HG02798 (cell line): Measurements from ENCODE around the gene TUBB.

ENCODE experiments used
- ATAC-seq: cut with Tn5 transposase; IDR thresholded peaks from one replicate; pipeline ENCODE4 v1.9.1; 2021; ENCODE audit warnings: mild to moderate bottlenecking; ENCODE audit not compliant: unreplicated experiment, poor library complexity

TUBB gene

GRCh38 chr6:30719791-30720737 is at the start of gene TUBB:
TUBB (plus strand) TSS chr6:30720352; CDS start chr6:30720507, 155 bp downstream.
- peak; percentile 49 for ATAC-seq

- ATAC-seq: no peak
Observed at GRCh38 chr6:30670760-30671527, 49.2 kb upstream of the TUBB start.

GRCh38 chr6:30672445-30673253 is 47.5 kb upstream of the TUBB start, which contains the start of gene DHX16:
DHX16 (minus strand) TSS chr6:30673006; CDS start chr6:30672841, 165 bp downstream.
- peak; percentile 82 for ATAC-seq

- no peak for ATAC-seq
Observed at GRCh38 chr6:30676660-30677285, 43.4 kb upstream of the TUBB start.

- ATAC-seq: peak; percentile 57
Observed at GRCh38 chr6:30678964-30679726, 41.0 kb upstream of the TUBB start.

GRCh38 chr6:30679765-30680535 is 40.2 kb upstream of the TUBB start:
- no peak for ATAC-seq

- no peak for ATAC-seq
Observed at GRCh38 chr6:30681766-30682142, 38.4 kb upstream of the TUBB start.

GRCh38 chr6:30682143-30683117 is 37.7 kb upstream of the TUBB start:
- ATAC-seq: peak; percentile 41

GRCh38 chr6:30683183-30683979 is 36.8 kb upstream of the TUBB start:
- ATAC-seq: no peak

GRCh38 chr6:30683980-30684338 is 36.2 kb upstream of the TUBB start:
- ATAC-seq: no peak

- no peak for ATAC-seq
Observed at GRCh38 chr6:30684386-30685156, 35.6 kb upstream of the TUBB start.

- ATAC-seq: no peak
Observed at GRCh38 chr6:30685157-30686008, 34.8 kb upstream of the TUBB start.

- ATAC-seq: peak; percentile 26
Observed at GRCh38 chr6:30686009-30686907, 33.9 kb upstream of the TUBB start, which contains the start of gene PPP1R18. PPP1R18 (minus strand) TSS chr6:30686645; CDS start chr6:30686018, 627 bp downstream.
